K562 (cell line): Measurements from ENCODE around the gene DNAJB6. TPM values are rescaled to one million over a fixed set of nuclear protein-coding genes. Genes with fewer than 3 reads are reported as not detected.

Experiments
- BACH1 ChIP-seq: fragments of 200-800 bp; sonication (Bioruptor generic); IDR thresholded peaks from 2 replicates; pipeline ENCODE4 v1.6.1; 2016; ENCODE audit warnings: missing genetic modification characterization, missing compliant biosample characterization
- DPF2 ChIP-seq: fragments of 450-650 bp; IDR thresholded peaks from 2 replicates; pipeline ENCODE4 v1.6.1; 2016
- SFPQ ChIP-seq: fragments of 200-400 bp; formaldehyde crosslinking; IDR thresholded peaks from 2 replicates; pipeline ENCODE4 v1.6.1; 2017; ENCODE audit warnings: mild to moderate bottlenecking, low read depth, low read length, moderate library complexity
- SRF ChIP-seq, 2 experiments: fragments of 250-450, 450-650 bp in 1 of 2; sonication (Bioruptor Pico) in 1 of 2; sonication (generic) in 1 of 2; formaldehyde crosslinking; IDR thresholded peaks; 2 replicates each; pipeline versions ENCODE4 v1.5.0 to v1.5.1; 2020 to 2022; ENCODE audit warnings: mild to moderate bottlenecking in 1 of 2, missing genetic modification reagents in 1 of 2
- ZBED1 ChIP-seq: IDR thresholded peaks from 2 replicates; pipeline ENCODE4 v1.6.1; 2014
- ZBTB5 ChIP-seq: fragments of 450-650 bp; IDR thresholded peaks from 2 replicates; pipeline ENCODE4 v1.6.1; 2017; ENCODE audit warnings: antibody characterized with exemption
- ZFP1 ChIP-seq: fragments of 450-650 bp; formaldehyde crosslinking; IDR thresholded peaks from 2 replicates; pipeline ENCODE4 v1.4.0; 2020; ENCODE audit warnings: mild to moderate bottlenecking, mixed read lengths
- ZNF239 ChIP-seq: fragments of 250-450 bp; sonication (Bioruptor Pico); IDR thresholded peaks from 2 replicates; pipeline ENCODE4 v1.4.0; 2020; ENCODE audit warnings: mild to moderate bottlenecking
- ZNF431 ChIP-seq: sonication (generic); formaldehyde crosslinking; IDR thresholded peaks from 2 replicates; pipeline ENCODE4 v1.8.0; 2022; ENCODE audit warnings: mild to moderate bottlenecking, missing genetic modification reagents
- ZNF668 ChIP-seq: fragments of 250-450 bp; sonication (Bioruptor Pico); IDR thresholded peaks from 2 replicates; pipeline ENCODE4 v1.8.0; 2022; ENCODE audit warnings: mild to moderate bottlenecking, inconsistent platforms
- ZNF76 ChIP-seq: fragments of 250-450 bp; sonication (Bioruptor Pico); IDR thresholded peaks from 2 replicates; pipeline ENCODE4 v1.4.0; 2020; ENCODE audit warnings: mild to moderate bottlenecking, moderate library complexity, borderline replicate concordance
- ZNF764 ChIP-seq: fragments of 250-450 bp; sonication (Bioruptor Pico); IDR thresholded peaks from 2 replicates; pipeline ENCODE4 v1.4.0; 2020; ENCODE audit warnings: low read depth, mild to moderate bottlenecking, moderate library complexity
- ZZZ3 ChIP-seq: fragments of 450-650 bp; IDR thresholded peaks from 2 replicates; pipeline ENCODE4 v1.6.1; 2016; ENCODE audit warnings: antibody characterized with exemption, mild to moderate bottlenecking, moderate library complexity
- polyA plus RNA-seq, 8 experiments: library from polyadenylated mRNA; depleted of rRNA in 4 of 8; stranded (reverse) in 5 of 8; unstranded in 3 of 8; fragments of >200 nt; fragmentation: Nextera tagmentation in 2 of 8; fragmentation: Illumina TruSeq in 1 of 8; extraction: Ambion mirVana in 2 of 8; extraction: Trizol in 1 of 8; gene quantifications; 2 replicates each; pipeline versions ENCODE4 v1.2.1 to v1.2.3, GENCODE V29; 2011 to 2014; ENCODE audit warnings: inconsistent platforms in 1 of 8, missing spikeins in 1 of 8
- total RNA-seq, 7 experiments: library from RNA; depleted of rRNA in 6 of 7; stranded (reverse); fragments of >200 nt in 6 of 7; fragmentation: Illumina TruSeq in 2 of 7; extraction: Trizol in 2 of 7; gene quantifications; 2 replicates each; pipeline versions ENCODE4 v1.2.1 to v1.2.3, GENCODE V29; 2011 to 2021; ENCODE audit warnings: low replicate concordance in 1 of 7
- TF ChIP-seq, protein P1 (sequence below): fragments of 250-450 bp; sonication (Bioruptor Pico); IDR thresholded peaks from 2 replicates; pipeline ENCODE4 v1.4.0; 2020; ENCODE audit warnings: mild to moderate bottlenecking
- TF ChIP-seq, protein P2 (sequence below): fragments of 250-450 bp; sonication (Bioruptor Pico); IDR thresholded peaks from 2 replicates; pipeline ENCODE4 v1.5.0; 2020; ENCODE audit warnings: mild to moderate bottlenecking, borderline replicate concordance
- TF ChIP-seq, protein P3 (sequence below): fragments of 450-650 bp; IDR thresholded peaks from 2 replicates; pipeline ENCODE4 v1.6.1; 2018; ENCODE audit not compliant: partially characterized antibody

Gene DNAJB6
- total and polyA plus RNA-seq, 9 of the 15 experiments (the other 6 are each of a cell fraction or from before 2014, with no cell fraction given): 84.5 to 158 (median 135) TPM

DNA sequence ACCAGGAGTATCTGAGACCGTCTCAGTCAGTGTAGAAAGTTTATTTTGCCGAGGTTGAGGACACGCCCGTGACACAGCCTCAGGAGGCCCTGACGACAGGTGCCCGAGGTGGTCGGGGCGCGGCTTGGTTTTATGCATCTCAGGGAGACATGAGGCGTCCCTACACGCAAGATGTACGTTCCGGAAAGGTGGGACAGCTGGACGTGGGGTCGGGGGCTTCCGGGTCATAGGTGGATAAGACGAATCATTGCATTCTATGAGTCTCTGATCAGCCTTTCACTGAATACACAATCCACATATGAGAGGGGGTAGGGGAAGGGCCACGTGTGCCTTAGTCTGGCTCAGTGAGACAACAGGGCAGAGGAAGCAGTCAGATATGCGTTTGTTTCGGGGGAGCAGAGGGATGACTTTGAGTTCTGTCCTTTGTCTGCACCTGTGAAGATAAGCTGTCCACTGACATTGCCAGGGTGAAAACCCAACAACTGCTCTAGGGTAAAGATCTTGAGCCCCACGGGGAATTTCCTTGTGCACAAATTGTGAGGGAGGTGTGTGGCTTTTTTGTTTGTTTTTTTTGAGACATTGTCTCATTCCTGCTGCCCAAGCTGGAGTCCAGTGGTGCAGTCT lies 66.2 kb downstream of the DNAJB6 start (continued):
- TF ChIP-seq ZBTB5: no peak
- TF ChIP-seq ZNF239 (CRISPR knock-in tag): no peak
- no peak for TF ChIP-seq ZNF764 (CRISPR knock-in tag)
- TF ChIP-seq ZZZ3: no peak
- TF ChIP-seq ZBED1: no peak
- TF ChIP-seq, protein P1, sequence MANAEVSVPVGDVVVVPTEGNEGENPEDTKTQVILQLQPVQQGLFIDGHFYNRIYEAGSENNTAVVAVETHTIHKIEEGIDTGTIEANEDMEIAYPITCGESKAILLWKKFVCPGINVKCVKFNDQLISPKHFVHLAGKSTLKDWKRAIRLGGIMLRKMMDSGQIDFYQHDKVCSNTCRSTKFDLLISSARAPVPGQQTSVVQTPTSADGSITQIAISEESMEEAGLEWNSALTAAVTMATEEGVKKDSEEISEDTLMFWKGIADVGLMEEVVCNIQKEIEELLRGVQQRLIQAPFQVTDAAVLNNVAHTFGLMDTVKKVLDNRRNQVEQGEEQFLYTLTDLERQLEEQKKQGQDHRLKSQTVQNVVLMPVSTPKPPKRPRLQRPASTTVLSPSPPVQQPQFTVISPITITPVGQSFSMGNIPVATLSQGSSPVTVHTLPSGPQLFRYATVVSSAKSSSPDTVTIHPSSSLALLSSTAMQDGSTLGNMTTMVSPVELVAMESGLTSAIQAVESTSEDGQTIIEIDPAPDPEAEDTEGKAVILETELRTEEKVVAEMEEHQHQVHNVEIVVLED (CRISPR knock-in tag): no peak
- TF ChIP-seq ZNF76: no peak
- no peak for TF ChIP-seq ZNF668 (CRISPR knock-in tag)
- no peak for TF ChIP-seq SFPQ
- TF ChIP-seq ZFP1: no peak
- TF ChIP-seq ZNF431 (CRISPR knock-in tag): no peak
- TF ChIP-seq DPF2: peak; percentile 85
- TF ChIP-seq, protein P2, sequence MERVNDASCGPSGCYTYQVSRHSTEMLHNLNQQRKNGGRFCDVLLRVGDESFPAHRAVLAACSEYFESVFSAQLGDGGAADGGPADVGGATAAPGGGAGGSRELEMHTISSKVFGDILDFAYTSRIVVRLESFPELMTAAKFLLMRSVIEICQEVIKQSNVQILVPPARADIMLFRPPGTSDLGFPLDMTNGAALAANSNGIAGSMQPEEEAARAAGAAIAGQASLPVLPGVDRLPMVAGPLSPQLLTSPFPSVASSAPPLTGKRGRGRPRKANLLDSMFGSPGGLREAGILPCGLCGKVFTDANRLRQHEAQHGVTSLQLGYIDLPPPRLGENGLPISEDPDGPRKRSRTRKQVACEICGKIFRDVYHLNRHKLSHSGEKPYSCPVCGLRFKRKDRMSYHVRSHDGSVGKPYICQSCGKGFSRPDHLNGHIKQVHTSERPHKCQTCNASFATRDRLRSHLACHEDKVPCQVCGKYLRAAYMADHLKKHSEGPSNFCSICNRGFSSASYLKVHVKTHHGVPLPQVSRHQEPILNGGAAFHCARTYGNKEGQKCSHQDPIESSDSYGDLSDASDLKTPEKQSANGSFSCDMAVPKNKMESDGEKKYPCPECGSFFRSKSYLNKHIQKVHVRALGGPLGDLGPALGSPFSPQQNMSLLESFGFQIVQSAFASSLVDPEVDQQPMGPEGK: no peak
- no peak for TF ChIP-seq BACH1 (tag)
- no peak for TF ChIP-seq SRF (CRISPR knock-in tag; IDR thresholded peaks at IDR 0.05)
- TF ChIP-seq, protein P3, sequence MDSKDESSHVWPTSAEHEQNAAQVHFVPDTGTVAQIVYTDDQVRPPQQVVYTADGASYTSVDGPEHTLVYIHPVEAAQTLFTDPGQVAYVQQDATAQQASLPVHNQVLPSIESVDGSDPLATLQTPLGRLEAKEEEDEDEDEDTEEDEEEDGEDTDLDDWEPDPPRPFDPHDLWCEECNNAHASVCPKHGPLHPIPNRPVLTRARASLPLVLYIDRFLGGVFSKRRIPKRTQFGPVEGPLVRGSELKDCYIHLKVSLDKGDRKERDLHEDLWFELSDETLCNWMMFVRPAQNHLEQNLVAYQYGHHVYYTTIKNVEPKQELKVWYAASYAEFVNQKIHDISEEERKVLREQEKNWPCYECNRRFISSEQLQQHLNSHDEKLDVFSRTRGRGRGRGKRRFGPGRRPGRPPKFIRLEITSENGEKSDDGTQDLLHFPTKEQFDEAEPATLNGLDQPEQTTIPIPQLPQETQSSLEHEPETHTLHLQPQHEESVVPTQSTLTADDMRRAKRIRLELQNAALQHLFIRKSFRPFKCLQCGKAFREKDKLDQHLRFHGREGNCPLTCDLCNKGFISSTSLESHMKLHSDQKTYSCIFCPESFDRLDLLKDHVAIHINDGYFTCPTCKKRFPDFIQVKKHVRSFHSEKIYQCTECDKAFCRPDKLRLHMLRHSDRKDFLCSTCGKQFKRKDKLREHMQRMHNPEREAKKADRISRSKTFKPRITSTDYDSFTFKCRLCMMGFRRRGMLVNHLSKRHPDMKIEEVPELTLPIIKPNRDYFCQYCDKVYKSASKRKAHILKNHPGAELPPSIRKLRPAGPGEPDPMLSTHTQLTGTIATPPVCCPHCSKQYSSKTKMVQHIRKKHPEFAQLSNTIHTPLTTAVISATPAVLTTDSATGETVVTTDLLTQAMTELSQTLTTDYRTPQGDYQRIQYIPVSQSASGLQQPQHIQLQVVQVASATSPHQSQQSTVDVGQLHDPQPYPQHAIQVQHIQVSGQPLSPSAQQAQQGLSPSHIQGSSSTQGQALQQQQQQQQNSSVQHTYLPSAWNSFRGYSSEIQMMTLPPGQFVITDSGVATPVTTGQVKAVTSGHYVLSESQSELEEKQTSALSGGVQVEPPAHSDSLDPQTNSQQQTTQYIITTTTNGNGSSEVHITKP: peak; percentile 34
